HG03354 (cell line): ENCODE data around the gene TMCC3.

ENCODE experiments used
- ATAC-seq: cut with Tn5 transposase; IDR thresholded peaks from one replicate; pipeline ENCODE4 v1.9.1; 2021; ENCODE audit warnings: mild to moderate bottlenecking; ENCODE audit not compliant: unreplicated experiment, poor library complexity, severe bottlenecking

Gene TMCC3

GRCh38 chr12:94545935-94546771, 104.2 kb downstream of the TMCC3 start:
- ATAC-seq: peak; percentile 69

GRCh38 chr12:94544355-94544754, 106.0 kb downstream of the TMCC3 start:
- no peak for ATAC-seq

- no peak for ATAC-seq
Observed at GRCh38 chr12:94538318-94538717, 112.0 kb downstream of the TMCC3 start.

GRCh38 chr12:94536040-94536965, 114.1 kb downstream of the TMCC3 start:
- no peak for ATAC-seq

- ATAC-seq: no peak
Observed at GRCh38 chr12:94535510-94535921, 114.8 kb downstream of the TMCC3 start.

GRCh38 chr12:94534774-94535509, 115.4 kb downstream of the TMCC3 start:
- ATAC-seq: no peak

GRCh38 chr12:94534278-94534677, 116.1 kb downstream of the TMCC3 start:
- no peak for ATAC-seq

GRCh38 chr12:94532490-94533422, 117.6 kb downstream of the TMCC3 start:
- ATAC-seq: peak; percentile 83

- no peak for ATAC-seq
Observed at GRCh38 chr12:94531196-94531720, 119.1 kb downstream of the TMCC3 start.

- no peak for ATAC-seq
Observed at GRCh38 chr12:94525951-94526350, 124.4 kb downstream of the TMCC3 start.
